GM18507 (cell line): ENCODE data around the gene DAPK1.

Source experiments
- DNase-seq: peaks from one replicate; pipeline ENCODE4 v3.0.0; 2011; ENCODE audit warnings: low read depth; ENCODE audit not compliant: insufficient read length; ENCODE audit errors: extremely low spot score
- FAIRE-seq: peaks from 2 replicates; lab custom pipeline; 2011; peaks lifted over from hg19 to GRCh38; lab: Jason Lieb, UNC

The DAPK1 gene

DNA sequence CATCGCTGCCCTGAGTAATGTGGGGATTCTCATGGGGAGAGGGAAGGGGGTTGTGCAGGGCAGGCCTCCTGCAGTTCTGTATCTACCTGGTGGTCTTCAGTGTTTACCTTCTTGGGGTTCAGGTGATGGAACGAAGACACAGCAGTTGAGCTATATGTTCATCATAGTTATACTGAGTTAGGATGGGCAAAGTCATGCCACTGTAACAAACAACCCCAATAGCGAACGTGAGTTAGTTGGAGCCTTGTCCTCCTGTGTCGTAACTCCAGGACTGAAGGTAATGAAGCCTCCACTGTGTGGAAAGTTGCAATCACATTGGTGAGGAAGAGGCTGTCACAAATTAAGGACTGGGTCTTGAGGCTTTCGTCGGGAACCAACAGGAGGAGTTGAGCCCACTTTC is 64.4 kb downstream of the DAPK1 start:
- FAIRE-seq (no peak), DNase-seq (no peak)

DNA sequence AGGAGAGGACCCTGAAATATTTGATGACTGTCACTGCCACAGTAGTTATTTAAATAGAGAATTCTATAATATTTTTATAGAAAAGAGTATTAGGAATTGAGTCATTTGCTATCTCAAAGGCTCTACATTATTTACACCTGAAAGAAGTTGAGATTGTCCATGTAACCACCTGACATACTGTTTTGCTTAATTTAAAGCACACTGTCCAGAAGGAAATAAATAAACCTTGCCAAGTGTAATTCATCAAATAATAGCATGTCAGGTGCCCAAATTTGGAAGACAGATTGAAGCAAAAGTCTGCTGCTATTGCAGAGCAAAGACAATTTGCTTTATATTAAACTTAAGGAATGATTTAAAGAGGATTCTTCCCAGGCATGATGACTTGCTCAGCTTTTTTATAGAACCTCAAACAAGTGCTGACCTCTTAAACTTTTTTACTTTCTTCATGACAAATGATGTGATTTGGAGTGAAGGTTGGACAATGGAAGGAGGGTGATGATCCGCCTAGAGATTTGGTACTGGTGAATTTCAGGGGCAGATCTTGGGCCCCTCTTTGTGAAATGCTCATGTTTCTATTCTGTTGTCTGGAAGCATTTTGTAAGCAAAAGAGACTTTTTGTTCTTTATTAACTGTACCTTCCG is 65.0 kb downstream of the DAPK1 start:
- DNase-seq (no peak), FAIRE-seq (no peak)

DNA sequence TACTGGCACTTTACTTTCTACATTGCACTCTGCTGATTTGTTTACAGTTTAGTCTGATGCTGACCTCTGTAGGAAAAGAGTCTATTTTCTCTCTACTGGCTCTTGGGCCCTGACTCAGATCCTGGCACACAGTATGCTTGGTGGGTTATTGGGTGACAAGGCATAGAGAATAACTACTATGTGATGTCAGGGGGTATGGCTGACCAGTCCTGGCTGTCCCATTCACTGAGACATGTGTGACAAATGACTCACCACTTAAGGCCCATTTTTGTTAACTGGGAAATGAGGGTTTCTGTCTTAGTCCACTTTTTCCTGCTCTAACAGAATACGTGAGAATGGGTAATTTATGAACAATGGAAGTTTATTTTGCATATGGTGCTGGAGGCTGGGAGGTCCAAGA is 66.4 kb downstream of the DAPK1 start:
- DNase-seq (no peak), FAIRE-seq (no peak)

DNA sequence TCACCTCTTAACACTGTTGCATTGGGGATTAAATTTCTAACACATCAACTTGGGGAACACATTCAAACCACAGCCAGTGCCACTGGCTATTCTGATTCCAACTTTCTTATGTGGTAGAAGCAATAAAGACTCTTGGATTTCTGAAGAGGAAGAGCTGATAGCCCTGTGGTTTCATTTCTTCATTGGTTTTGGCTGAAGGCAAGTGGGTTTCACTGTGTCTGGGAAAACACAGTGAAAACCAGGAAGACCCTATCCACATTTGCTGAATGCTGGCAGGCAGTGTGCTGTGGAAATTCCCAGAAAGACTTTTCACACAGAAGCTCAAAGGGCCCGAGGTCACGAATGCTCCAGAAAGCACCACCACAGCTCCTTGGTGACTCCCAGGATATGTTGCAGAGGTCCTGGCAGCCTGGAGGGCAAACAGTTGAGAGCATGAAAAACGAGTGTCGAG is 67.1 kb downstream of the DAPK1 start:
- no peak for DNase-seq
- no peak for FAIRE-seq

DNA sequence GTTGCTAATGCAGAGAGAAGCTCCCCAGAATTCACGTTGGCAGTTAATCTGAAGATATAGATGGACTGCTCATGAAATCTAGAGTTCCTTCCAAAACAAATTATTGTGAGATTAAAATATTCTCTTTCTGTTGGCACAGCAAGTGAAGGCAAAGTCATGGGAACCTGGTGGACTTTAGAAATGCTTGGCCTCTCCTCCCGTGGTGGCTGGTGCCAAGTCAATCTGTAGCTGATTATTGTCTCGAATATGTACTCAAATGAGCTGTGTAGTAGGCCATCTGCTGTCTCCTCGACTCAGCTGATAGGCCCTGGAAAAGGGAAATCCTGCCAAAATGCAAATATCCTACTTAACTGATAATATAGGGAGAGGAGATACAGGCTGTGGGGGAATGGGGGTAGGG is 69.3 kb downstream of the DAPK1 start:
- DNase-seq: no peak
- no peak for FAIRE-seq

DNA sequence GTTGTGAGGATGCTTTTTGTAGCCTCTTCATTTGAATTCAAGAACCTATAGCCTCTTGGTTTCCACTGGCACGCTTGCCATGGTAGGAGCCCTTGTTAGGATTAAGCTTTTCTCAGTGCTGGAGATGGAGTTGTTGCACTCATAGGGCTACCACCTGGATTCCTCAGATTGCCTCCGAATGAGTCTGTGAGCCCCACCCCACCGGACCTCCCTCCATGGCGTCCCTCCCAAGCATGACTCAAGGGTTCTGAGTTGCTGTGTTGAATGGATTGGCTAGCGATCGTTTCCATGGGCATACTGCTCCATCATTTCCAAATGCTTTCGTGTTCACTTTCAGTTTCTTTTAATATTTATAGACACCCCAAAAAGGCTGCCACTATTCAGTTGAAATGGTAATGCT is 69.9 kb downstream of the DAPK1 start:
- DNase-seq: no peak
- no peak for FAIRE-seq

DNA sequence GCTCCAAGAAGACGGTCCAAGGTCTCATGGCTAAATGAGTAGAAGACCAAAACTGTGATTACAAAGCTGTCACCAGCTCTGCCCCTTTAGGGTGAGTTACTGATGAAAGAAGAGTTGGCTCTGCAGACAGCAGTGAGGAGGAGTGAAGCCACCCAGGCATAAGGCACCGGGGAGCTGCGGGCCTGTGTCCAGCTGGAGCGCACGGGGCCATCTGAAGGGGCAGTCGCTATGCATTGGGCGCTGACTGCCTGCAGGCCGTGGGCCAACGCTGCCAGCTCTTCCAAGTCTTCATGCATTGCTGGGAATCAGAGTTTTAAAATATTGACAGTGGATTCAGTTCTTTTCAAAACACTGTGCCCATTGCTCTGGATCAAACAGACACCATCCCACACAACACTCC is 70.3 kb downstream of the DAPK1 start:
- DNase-seq (no peak), FAIRE-seq (no peak)

DNA sequence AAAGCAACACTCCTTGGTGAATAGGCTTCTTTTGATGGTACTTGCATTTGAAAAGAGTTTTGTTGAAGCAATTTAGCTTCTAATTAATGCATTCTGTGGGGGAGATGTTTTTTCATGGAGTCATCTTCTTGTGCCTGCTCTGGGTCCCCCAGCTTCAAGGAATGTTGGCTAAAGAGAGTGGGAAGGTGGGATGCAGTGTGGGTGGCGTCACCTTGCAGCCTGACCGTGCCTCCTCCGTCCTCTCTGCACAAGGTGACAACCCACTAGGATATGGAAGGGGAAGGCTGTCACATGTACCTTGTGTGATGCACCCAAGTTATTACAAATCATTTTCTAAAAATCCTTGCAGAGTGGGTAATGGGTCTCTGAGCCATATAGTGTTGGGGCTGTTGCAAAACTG is 70.7 kb downstream of the DAPK1 start:
- no peak for FAIRE-seq
- DNase-seq: no peak

DNA sequence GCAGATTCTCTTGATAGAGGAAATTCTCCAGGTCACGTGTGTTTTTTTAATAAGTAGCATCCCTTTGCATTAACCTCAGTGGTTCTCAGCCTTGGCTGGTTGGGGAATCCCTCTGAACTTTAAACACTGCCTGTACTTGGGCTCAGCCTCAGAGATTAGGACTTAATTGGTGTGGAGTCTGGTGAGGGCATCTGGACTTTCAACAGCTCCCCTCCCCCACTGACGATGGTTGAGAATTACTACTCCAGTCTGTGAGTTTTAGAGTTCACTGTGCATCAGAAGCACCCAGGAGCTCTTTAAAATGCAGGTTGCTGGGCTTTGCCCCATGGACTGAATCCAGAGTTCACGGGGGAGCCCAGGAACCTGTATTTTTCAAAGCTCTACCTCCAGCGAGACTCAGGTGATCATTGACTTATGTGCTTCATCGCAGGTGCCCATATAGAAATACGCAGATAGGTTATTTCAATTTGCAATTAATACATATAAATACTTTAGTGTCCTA is 71.4 kb downstream of the DAPK1 start:
- FAIRE-seq (no peak), DNase-seq (no peak)

DNA sequence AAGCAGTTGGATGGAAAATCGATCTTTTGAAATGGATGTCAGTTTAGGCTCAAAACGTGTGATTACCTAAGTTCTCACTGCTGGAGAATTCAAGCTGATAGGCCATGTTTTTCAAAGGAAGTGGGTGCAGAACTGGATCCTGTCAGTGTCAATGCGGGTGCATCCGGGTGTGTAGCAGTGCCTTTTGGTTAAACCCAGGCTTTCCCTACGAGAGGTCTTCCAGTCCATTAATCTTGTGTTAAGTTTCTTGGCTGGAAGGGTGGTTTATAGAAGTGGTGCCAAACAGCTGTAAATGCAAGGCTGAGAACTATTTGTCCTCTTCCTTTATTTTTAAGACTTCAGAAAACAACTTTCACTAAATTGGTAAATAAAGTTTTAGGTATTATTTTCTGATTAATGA is 71.9 kb downstream of the DAPK1 start:
- FAIRE-seq (peak; percentile 53), DNase-seq (no peak)

DNA sequence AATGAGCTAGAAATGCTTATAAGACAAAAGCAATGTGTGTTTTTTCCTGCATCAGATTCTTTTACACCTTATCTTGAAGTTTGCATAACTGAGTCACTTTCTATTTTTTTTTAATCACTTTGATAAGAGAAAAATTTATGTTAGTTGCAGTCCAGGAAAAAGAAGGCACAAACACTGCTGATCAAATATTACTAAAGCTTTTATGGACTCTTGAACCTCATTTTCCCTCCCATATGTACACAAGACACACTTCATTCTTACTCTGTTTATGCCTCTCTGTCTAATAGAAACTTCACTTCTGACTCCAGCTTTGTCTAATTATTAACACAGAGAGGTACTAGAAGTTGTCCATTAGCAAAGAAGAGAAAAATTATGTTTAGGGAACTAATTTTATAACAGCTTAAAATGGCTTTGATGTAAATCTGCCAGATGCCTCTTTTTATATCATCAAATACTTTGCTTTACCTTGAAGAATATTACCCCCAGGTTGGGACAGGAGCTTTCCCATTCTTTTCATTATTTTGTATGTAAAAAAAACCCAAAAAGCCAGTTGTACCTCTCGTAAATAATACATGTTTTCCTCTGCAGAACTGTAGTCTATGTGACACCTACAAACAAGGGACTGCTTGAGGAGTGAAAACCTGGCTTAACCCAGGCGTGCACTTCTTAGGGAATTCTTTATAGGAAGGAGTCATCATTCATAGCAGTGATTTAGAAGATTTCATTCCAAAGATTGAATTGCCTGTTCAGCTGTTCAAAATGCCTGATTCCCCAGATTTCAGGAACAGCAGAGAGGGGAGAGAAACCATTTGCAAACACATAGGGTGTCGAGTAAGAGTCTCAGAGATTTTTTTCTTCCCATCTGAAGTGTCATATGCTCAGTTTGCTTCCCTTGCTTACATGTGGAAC is 72.6 kb downstream of the DAPK1 start:
- no peak for DNase-seq

DNA sequence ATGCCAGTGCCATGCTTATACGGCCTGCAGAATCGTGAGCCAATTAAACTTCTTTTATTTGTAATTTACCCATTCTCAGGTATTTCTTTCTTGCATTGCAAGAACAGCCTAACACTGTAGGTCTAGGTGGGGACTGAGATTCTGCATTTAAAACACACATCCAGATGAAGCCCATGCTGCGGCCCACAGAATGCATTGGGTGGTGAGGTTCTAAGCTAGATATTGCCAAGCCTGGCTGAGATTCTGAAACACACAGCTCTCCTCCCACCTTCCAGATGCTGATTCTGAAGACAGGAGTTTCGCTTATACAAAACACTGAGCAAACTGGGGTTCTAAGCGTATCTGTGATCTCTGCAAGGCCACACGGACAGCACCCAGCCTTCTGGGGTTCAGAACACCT is 75.1 kb downstream of the DAPK1 start:
- FAIRE-seq (no peak), DNase-seq (no peak)

More for the DNA sequence above, 72.6 kb downstream of the DAPK1 start:
- FAIRE-seq: peak; percentile 60

DNA sequence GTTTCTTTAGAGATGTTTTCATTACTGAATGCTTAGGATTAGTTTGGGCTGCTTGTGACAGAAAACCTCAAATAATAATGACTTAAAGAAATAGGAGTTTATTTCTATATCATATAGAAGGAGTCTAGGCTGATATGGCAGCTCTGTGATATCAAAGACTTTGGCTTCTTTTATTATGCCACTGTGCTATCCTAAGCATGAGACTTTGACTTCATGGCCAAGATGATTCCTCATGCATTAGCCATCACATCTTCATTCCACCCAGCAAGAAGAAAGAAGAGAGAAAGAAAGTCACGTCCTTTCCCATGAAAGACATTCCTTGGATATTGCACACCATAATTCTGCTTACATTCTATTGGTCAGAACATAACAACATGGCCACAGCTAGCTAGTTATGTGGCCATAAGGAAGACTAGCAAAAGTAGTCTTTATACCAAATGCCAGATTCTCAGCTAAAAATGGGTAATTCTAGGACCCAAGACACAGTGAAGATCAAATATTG is 76.2 kb downstream of the DAPK1 start:
- DNase-seq (no peak), FAIRE-seq (no peak)

DNA sequence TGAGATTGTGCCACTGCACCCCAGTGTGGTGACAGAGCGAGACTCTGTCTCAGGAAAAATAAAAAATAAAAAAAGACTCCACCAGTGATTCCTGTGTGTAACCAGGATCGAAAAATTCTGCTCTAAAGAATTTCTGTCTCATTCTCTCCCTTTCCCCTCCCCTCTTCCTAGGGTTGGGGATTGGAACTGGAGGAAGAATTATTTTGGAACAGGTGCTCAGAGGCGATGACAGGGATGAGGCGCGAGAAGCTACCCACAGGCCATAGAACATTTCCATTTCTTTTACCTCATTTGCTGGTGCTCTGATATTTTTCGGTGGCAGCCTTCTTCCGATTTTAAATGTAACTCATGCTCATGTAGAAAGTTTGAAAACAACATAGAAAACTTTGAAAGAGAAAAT is 80.1 kb downstream of the DAPK1 start:
- no peak for FAIRE-seq
- no peak for DNase-seq

DNA sequence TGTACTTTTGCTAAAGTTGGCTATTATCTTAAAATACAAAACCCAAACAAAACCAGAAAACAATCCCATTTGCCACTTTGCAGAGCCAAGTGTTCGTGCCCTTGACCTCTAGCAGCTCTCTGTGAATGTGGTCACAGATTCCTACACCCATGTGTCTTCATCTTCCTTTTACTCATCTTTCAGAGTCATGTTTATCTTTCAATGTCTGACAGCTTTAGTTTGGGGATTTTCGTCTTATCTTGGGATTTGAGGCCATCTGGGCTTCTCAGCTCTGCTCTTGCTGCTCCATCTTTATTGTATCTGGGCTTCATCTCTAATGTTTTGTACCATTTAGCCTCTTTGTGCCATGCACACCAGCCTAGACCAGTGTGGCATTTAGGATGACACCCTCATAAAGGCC is 81.0 kb downstream of the DAPK1 start:
- FAIRE-seq: no peak
- DNase-seq: no peak

DNA sequence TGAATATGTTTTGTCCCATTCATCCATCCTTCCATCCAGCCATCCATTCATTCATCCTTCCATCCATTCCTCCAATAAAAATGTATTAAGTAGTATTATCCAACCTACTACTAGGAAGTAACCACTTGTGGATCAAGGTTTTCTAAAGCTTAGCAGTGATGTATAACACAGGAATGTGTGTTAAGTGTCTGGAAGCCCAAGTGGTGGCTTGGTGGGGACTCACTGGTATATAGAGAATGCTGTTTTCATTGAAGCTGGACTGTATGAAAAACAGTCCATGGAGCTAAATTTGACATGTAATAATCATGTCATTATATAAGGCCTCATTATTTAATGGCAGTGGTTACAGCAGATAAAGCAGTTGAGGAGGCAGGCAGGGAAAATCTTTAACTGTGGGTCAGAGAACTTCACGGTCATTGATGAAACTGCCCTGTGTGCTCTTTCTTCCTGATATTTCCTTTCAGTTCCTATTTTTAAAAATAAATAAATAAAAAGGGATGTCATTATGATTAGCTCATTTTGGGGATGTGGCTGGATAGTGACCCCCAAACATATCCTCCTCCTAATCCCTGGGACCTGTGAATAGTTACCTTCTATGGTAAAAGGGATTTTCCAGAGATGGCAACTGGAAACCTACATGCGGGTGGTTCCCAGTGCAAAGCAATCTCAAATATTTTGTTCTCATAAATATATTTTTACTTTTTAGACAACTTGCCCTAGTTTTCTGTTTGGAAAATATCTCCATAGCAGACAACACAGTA is 82.3 kb downstream of the DAPK1 start:
- FAIRE-seq: peak; percentile 52
- no peak for DNase-seq

DNA sequence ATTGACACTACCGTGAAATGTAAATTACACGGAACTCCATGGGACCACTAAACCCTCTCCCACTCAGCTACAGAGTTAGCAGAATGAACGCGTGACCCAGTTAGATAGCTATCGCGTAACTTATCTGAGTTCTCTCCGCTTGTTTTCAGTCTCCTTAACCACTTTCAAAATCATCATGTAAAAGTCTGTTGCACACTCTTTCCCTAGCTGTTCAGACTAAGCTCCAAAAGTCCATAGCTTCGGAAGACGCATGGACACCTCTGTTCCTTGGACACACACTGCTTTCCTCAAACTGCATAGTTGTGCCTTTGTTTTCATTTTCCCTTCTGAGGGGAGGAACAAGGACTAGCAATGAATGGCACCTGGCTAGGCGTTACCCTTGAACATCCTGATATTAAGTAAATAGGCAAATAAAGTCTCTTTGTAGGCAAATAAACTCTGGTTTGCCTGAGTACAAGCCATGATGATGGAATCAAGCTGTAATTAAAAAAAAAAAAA is 83.3 kb downstream of the DAPK1 start:
- no peak for FAIRE-seq
- no peak for DNase-seq

DNA sequence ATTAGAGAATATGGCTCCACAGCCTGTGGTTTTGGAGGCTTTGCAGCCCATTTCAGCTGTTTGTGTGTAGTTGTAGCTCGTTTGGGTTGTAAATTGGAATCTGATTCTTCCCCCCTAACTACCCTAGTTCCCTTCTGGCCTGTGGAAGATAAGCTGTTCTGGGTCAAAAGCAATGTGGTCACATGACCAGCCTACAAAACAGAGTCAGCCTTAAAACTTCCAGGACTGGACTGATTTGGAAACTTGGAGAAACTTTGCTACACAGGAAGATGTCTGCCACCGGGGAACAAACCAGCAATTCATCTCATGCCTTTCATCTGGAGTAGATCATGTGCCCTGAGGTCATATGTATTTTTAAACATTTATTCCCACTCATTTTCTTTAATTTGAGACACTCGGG is 83.8 kb downstream of the DAPK1 start:
- FAIRE-seq: no peak
- no peak for DNase-seq

DNA sequence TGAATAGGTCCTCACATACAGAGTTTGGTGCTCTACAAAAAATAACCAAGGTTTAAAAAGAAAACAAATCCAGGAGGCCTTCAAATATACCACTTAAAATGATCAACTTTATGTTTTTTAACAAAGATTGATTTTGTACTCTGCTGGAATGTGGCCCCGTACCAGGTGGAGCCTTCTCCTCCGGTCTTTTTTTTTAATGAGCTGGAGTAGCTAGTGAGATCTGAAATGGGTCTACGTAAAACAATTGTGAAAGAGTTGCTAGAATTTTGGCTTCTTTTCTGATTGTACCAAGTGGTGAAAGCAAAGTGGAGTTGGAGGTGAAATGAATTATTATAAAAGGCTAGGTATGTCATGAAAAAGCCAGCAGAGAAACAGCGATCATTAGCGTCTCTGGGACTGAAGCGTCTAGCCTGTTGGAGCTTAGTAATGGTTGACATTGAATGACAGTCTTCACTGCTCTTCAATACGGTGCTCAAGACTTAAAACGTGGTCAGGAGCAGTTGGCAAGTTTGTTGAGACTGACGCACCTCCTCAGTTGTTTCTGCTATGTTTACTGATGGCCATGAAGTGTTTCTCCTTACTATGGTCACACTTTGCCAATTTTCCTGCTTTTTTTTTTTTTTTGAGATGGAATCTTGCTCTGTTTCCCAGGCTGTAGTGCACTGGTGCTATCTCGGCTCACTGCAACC is 84.4 kb downstream of the DAPK1 start:
- DNase-seq (no peak), FAIRE-seq (no peak)
